Astrocyte of the spinal cord (primary cell): ENCODE measurements around the gene ITPR2.

Source experiments
- DNase-seq: peaks from one replicate; pipeline ENCODE4 v3.0.0; 2011; ENCODE audit warnings: low read depth, low spot score
- H3K4me3 ChIP-seq: 2 replicates; pipeline ENCODE4 v1.5.1; 2011; ENCODE audit warnings: low read depth, mild to moderate bottlenecking, low read length, moderate library complexity
- CTCF ChIP-seq: IDR thresholded peaks from 2 replicates; pipeline ENCODE4 v1.5.1; 2012; ENCODE audit warnings: low read depth, mild to moderate bottlenecking, low read length, inconsistent platforms
- in situ Hi-C: cut with HindIII; loops from 2 replicates; pipeline ENCODE4 v1.10.0; 2017; ENCODE audit warnings: low sequenced_read_pairs

ITPR2 gene

GRCh38 chr12:26512213-26512612, 320.8 kb downstream of the ITPR2 start:
- no peak for DNase-seq
- in situ Hi-C loops = no loop called here
- H3K4me3 ChIP-seq = no peak overlapping the region
- TF ChIP-seq CTCF = no peak

- DNase-seq = no peak
- no peak overlapping the region for H3K4me3 ChIP-seq
- in situ Hi-C loops = no loop called here
- no peak for TF ChIP-seq CTCF
Observed at GRCh38 chr12:26510354-26510674, 322.7 kb downstream of the ITPR2 start.

GRCh38 chr12:26507613-26508012, 325.4 kb downstream of the ITPR2 start:
- TF ChIP-seq CTCF = no peak
- DNase-seq = no peak
- no peak overlapping the region for H3K4me3 ChIP-seq
- in situ Hi-C loops = no loop called here

GRCh38 chr12:26499979-26500640, 332.9 kb downstream of the ITPR2 start:
- no peak for TF ChIP-seq CTCF
- no peak for DNase-seq
- in situ Hi-C loops = no loop called here
- H3K4me3 ChIP-seq = no peak overlapping the region

GRCh38 chr12:26496170-26496569, 336.8 kb downstream of the ITPR2 start:
- DNase-seq = no peak
- TF ChIP-seq CTCF = no peak
- in situ Hi-C loops = no loop called here
- H3K4me3 ChIP-seq = no peak overlapping the region

- H3K4me3 ChIP-seq = no peak overlapping the region
- DNase-seq = no peak
- TF ChIP-seq CTCF = no peak
- in situ Hi-C loops = no loop called here
Observed at GRCh38 chr12:26493656-26494055, 339.3 kb downstream of the ITPR2 start.

- TF ChIP-seq CTCF = no peak
- DNase-seq = no peak
Observed at GRCh38 chr12:26492406-26492805, 340.6 kb downstream of the ITPR2 start.

More at GRCh38 chr12:26492406-26492805, 340.6 kb downstream of the ITPR2 start:
- no peak overlapping the region for H3K4me3 ChIP-seq
- in situ Hi-C loops = no loop called here
